ENCODE results near the gene ABCF2.

The ABCF2 gene

DNA sequence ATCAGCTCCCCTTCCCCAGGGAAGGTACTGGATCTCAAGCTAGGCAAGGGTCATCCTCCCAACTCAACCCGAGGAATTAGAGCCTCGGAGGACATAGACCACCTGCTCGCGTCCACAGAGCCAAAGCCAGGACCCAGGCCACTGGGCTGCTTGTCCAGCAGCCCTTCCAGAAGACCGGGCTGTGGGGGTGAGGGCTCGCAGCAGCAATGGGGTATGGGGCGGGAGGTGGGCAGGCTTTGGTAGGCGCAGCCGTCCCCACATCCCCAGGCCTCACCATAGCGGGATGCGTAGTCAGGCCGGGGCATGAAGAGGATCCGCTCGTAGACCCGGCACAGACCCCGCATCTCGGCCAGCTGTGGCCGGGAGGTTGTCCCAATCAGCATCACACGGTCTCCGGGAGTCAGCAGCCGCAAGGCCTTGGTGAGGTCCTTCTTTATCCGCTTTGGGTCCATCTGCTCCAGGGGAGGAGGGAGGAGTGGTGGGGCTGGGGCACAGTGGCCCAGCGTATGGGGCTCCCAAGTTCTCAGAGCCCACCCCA, 34.9 kb downstream of the ABCF2 start:
- no peak for DNase-seq

DNA sequence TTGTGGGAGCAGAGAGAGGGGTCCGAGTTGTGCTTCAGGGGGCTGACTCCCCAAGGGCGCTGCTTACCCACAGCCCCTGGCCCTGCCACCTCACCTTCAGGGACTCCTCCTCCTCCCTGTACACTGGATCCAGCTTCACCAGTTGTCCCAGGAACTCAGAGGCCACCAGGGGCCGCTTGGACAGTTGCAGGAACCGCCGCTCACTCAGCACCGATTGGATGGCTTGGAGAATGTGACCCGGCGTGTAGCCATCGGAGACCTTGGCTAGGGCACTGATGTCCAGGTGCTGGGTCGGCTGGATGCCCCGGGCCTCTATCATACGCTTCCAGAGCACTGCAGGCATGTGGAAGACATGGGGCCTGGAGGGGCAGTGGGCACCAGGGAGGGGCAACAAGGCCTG, 35.5 kb downstream of the ABCF2 start:
- DNase-seq: no peak

GRCh38 chr7:151189038-151189437, 38.0 kb downstream of the ABCF2 start:
- DNase-seq: no peak

DNA sequence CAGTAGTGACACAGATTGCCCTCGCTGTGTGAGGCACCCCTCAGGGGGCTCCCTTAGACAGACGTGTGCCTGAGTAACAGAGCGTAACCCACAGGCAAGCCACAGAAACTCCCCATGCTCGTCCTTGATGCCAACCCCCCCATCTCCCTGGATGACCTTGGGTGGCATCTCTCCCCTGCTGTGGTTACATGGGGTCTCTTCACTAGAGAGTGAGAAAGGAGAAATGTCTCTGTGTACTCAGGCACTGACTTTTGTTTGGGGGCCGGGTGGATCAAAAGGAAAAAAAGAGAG, 38.8 kb downstream of the ABCF2 start:
- DNase-seq: no peak

GRCh38 chr7:151187409-151188251, 39.4 kb downstream of the ABCF2 start:
- no peak for DNase-seq

DNA sequence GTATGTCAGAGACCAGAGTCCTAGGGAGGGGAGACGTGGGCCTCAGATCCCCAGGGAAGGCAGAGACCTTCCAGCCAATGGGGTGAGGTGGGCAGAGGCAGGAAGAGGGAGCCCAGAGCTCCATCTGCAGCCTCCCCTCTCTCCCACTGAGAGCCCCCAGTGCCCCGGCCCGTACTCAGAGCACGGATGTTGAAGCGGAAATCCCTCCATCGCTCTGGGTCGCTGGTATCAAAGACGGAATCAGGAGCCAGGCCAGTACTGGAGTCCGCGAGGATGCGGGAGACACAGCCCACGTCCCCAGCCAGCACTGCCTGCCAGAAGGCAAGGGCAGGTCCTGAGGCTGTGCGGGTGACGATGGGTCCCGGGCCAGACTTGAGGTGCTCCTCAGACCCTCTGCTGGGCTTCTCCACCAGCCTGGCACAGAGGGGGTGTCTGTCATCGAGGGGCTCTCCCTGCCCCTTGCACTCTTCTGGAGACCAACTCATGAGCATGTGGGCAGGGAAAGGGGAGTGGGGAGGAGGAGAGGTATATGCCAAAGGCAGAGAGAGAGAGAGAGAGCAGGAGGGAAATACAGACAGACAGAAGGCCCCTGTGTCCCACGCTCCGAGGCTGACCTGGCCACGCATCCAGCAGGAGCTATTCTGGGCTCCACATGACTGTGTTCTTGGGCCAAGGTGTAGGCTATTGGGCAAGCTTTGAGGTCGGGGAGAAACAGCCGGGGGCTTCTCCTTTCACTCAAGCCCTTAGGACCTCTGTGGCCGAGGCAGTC, 40.2 kb downstream of the ABCF2 start, which contains the start of gene ASB10:
TSS of gene ASB10 (minus strand) at position 611 of the 769 bp plus-strand sequence. CDS start at position 491, 120 bp downstream.
- DNase-seq: no peak

DNA sequence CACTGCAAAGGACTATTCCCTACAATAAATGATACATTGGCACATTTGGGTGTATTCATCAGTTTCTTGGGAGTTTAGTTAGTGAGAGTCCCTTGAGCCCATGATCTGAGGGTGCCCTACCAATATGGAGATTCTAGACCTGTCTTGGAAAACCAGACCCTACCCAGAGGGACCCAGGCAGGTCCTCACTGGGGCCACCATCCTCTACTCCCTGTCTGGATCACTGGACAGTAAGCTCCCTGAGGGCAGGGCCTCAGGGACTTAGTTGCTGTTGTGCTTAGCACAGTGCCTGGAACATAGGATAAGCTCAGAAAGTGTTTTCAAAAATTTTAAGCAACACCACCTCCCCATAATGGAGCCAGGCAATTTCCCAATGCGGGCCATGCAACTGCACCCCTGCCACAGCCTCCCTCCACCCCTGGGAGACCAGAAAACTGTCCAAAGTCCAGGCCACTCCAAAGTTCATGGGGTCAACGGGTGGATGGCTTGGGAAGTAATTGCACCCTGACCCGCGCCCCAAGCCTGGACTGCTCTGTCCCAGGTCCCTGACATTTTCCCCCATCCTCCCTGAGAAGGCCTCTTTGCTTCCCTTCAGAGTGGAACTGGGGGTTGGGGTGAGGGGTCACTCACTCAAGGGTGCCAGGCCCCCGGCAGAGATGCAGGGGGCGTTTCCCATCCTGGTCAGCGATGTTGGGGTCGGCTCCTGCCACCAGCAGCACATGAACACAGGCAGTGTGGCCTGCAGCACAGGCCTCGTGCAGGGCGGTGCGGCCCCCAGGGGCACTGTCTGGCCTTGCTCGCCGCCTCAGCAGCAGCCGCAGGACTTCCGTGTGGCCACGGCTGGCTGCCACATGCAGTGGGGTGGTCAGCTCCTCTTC, 41.0 kb downstream of the ABCF2 start:
- no peak for DNase-seq

DNA sequence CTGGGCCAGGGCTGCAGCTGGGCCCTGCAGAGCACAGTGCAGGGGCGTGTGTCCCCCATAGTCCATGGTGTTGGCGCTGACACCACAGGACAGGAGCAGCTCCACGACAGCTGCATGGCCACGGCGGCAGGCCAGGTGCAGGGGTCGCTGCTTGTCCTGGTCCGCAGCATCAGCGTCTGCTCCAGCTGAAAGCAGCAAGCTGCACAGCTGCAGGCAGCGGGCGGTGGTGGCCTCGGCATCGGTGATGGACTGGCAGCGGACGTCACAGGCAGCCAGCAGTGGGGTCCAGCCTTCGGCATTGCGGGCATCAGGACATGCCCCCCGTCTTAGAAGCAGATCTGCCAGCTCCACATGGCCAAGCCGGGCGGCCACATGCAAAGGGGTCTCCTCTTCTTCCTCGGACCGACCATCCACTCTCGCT, 46.0 kb downstream of the ABCF2 start:
- no peak for DNase-seq

DNA sequence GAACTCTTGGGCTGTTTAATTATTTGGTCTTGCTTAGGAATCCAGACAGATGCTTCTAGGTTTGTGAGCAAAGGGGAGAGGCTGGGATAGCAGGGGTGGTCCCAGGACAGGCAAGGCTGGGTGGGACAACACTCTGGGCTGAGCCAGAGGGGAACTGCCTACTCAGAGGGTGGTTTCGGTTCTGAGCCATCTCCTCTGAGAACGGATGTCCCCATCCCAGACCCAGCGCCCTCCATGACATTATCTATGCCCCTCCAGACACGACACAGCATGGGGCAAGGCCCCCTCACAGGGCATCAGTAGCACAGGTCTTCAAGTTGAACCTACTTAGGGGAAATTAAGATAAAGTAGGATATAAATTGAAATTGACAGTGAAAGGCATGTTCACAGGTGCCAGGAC, 47.1 kb downstream of the ABCF2 start:
- no peak for DNase-seq

- DNase-seq: no peak
Observed at GRCh38 chr7:151179287-151179860, 47.6 kb downstream of the ABCF2 start.

GRCh38 chr7:151178831-151179230, 48.2 kb downstream of the ABCF2 start:
- no peak for DNase-seq

- DNase-seq: no peak
Observed at GRCh38 chr7:151178236-151178635, 48.8 kb downstream of the ABCF2 start.

GRCh38 chr7:151177310-151177709, 49.7 kb downstream of the ABCF2 start:
- no peak for DNase-seq

DNA sequence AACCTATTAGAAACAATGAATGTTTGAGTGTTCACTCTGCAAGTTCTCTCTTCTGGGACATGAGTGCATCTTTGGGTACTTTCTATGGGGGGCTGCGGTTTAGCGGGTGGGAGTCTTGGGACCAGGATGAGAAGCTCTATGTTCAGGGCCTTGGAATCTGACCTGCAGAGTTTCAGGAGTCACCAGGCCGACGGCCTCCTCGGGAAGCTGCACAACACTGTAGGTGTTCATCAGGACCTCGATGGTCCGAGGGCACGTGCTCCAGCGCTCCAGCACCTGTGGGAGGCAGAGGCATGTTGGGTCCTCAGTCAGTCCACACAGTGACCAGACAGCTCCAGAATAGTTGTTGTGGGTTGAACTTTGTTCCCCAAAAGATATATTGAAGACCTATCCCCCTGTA, 50.6 kb downstream of the ABCF2 start:
- DNase-seq: no peak

DNA sequence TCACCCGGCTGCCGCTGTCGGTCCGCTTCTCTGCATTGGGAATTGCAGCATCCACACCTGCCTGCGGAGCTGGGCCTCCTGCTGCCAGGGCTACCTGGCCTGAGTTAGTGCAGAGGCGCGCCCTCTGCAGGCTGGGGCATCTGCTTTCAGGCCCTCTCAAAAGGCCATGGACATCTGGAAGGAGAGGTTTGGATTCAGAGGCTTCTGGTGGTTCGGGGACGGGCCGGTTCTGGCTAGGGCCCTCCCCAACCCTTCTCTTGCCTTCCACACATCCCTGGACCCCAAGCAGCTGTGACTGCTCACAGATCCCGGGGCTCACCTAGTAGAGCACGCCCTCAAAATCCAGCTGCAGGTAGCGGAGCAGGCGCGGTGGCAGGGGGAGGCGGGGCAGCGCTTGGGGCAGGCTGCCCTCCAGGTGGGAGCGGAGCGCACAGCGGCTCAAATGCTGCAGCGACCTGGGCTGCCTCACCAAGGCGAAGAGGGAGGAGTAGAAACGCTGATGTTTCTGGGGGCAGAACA, 51.2 kb downstream of the ABCF2 start:
- no peak for DNase-seq

DNA sequence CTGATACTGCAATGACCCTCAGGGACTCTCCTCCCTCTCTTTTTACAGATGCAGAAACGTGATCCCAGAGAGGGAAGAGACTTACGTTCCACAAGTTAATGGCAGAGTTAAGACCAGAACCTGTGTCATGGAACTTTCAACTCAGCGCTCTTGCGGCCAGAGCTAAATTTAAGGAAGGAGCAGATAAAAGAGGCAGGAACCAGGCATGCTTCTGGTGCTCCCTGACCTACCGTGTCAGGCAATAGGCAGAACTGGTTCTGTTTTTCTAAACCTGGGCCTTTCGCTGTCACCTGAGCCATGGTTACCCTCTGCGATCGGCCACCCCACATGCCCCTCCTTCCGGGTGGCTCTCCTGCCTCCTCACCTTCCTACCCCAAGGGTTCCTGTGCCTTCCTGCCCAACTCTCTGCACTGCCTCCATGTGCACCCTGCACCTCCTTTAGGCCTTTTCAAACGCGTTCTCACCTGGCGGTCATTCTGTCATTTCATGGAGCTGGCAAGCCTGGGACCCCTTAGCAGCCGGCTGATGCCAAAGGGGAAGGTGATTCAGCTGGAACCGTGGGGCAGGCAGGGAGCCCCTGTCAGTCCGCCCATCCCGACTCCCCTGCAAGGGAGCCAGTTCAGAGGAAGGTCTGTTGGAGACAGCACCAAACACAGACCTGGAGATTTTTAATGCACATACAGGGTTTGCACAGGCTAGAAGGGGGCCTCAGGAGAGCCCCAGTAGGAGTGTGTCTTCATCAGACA, 51.8 kb downstream of the ABCF2 start:
- DNase-seq: no peak

- DNase-seq: peak; percentile 25
Observed at GRCh38 chr7:151174246-151175046, 52.6 kb downstream of the ABCF2 start.

DNA sequence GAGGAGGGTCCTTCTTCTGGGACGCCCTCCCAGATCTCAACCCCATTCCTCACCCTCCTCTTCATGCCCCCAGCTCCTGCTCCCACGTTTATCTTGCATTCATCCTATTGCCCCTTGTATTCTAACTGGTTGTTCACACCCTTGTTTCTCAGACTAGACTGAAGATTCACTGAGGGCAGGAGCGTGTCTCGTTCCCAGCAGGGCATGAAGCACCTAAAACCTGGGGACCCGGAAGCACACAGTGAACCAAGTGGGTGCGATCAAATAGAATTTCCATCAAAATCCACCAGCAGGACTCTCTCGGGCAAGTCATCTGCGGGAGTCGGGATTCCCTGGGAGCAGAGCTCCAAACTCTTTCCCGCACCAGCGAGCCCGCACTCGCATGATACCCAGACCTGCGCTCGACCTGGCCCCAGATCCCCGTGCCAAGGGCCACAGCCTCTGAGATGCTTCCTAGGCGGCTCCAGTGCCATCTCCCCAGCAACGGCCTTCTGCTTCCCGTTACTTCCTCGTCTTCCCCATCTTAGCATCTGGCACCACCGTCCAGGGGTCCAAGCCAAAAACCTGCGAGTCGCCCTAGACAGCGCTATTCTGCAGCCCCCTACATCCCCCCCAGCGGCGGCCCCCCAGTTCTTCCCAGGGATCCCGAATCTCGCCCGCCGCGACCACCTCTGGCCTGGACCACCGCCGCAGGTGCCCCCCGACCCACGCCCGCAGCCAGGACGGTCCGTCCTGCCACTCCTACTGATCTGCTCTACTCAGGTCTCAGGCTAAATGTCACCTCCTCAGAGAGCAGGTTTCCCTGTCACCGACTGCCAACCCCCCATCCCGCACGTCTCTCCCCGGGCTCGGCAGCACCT, 53.4 kb downstream of the ABCF2 start:
- no peak for DNase-seq

GRCh38 chr7:151172273-151173141, 54.5 kb downstream of the ABCF2 start:
- peak; percentile 79 for DNase-seq
